Thyroid gland (tissue), 4 donors: Measurements from ENCODE around the gene NOTCH4.

Source experiments
- CTCF ChIP-seq, 6 experiments: fragments of 200-600 bp in 3 of 6; fragments of 450-650 bp in 3 of 6; sonication (generic) in 3 of 6; IDR thresholded peaks; one replicate each; pipeline ENCODE4 v1.5.1; 2016 to 2019; ENCODE audit warnings: antibody characterized with exemption in 6 of 6, mild to moderate bottlenecking in 2 of 6, inconsistent platforms in 1 of 6, moderate library complexity in 1 of 6
- POLR2A ChIP-seq, 2 donors: fragments of 450-650 bp; IDR thresholded peaks; one replicate each; pipeline ENCODE4 v1.6.1; 2017; ENCODE audit warnings: antibody characterized with exemption in 2 of 2, mild to moderate bottlenecking in 2 of 2, moderate library complexity in 1 of 2

DNA sequence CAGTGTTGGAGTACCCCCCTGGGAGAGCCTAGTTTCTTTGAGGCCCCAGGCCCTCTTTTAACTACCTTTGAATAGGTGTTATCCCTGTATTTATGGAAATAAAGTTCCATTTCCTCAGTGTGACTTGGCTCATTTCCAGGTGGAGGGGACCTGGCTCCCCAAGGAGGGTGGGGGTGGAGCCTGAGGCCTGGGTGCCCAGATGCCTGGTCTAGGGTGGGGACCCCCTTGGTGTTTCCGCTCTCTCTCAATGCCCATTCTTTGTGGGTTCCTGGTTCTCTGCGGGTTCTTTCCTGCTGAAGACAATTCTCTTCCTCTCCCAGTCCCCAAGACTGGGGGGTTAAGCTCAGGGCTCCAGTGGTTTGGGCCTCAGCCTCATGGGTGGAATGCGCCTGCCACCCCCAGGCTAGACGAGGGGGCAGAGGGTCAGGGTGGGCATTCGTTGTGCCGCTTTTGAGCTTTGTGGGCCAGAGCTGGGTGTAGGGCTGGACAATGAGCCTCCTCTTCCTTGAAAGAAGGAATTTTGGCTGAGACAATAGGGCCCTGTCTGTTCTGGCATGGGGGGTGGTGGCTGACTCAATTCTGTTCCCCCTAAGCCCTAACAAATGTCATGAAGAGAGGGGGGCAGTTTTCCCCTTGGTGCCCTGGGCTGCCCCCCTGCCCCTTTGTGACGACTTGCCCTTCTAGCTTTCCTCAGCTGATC, 60.2 kb downstream of the NOTCH4 start:
- no peak for TF ChIP-seq CTCF (IDR thresholded peaks at IDR 0.05)
- no peak for TF ChIP-seq POLR2A (IDR thresholded peaks at IDR 0.05)
